GM18505 (cell line): ENCODE measurements around the gene DOCK3.

Experiments used
- ATAC-seq: cut with Tn5 transposase; IDR thresholded peaks from one replicate; pipeline ENCODE4 v1.9.1; 2021; ENCODE audit not compliant: unreplicated experiment
- POLR2A ChIP-seq: IDR thresholded peaks from 4 replicates; pipeline ENCODE4 v1.6.1; 2011; ENCODE audit warnings: borderline replicate concordance; ENCODE audit not compliant: insufficient read depth, insufficient read length; ENCODE audit errors: extremely low read depth

The DOCK3 gene

GRCh38 chr3:50985893-50986292 is 311.2 kb downstream of the DOCK3 start:
- no peak for ATAC-seq
- TF ChIP-seq POLR2A = no peak

DNA sequence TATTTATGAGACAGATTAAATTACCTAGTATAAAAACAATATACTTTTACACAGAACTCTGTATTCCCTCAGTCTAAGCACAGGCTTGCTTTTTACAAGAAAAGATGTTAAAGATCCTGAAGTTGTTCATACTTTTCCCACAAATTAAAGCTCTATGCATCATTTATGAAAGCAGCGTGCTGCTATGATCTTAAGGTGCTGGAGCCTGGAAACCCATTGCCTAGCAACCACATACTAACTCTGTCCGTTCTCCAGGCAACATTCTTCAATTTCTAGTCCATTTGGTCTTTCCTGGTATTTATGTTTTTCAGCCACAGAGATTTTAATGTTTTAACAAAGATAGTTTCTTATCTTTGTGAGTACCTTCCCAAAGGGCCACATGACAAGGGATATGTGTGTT is 312.0 kb downstream of the DOCK3 start:
- no peak for ATAC-seq
- no peak for TF ChIP-seq POLR2A

DNA sequence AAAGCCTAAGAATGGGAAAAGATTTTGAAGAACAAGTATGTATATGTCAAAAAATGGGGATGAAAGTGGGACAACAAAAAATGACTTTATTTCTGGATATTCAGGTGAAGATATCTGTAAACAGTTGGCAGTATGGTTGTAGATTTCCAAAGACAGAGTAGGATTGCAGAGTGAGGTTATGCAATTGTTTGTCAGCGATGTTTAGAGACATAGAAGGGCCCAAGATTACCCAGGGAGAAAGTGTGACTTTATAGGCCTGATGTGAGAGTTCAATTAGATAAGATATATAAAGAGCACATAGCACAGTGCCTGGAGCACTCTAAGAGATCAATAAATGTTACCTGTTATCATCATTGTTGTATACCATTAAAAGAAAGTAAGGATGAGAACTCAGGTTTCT is 319.8 kb downstream of the DOCK3 start:
- no peak for ATAC-seq
- TF ChIP-seq POLR2A = no peak

DNA sequence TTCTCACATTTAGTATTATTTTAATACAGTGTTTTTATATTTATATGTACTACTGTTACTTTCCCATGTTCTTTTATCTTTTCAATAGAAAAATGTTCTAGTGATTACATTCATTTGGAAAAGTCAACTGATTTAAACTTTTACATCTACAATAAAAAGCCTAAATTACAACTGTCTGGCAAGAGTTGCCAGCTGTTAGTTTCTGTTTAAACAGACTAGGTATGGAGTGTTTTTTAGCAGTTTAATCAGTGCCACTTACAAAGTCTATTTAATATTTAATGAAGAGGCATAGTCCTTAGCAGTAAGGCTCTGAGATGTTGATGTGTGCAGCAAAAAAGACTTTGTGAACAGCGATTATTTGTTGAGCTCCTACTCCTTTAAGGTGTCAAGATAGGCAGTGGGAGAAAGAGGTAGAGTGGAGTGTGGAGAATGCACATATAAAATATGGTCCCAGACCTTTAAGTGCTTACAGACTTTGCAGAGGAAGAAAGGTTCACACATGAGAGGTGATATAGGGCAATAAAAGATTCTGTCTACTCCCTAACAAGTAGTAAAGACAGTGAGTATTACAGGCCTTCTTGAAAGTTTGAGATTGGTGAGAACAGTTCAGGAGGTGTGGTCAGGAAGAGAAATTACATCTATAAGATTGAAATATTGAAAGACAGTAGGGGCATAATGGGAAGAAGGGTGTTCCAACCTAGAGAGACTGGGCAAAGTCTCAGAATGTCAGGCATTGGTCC is 320.5 kb downstream of the DOCK3 start:
- TF ChIP-seq POLR2A = no peak
- ATAC-seq = no peak

GRCh38 chr3:51002495-51002894 is 327.8 kb downstream of the DOCK3 start:
- ATAC-seq = no peak
- TF ChIP-seq POLR2A = no peak

DNA sequence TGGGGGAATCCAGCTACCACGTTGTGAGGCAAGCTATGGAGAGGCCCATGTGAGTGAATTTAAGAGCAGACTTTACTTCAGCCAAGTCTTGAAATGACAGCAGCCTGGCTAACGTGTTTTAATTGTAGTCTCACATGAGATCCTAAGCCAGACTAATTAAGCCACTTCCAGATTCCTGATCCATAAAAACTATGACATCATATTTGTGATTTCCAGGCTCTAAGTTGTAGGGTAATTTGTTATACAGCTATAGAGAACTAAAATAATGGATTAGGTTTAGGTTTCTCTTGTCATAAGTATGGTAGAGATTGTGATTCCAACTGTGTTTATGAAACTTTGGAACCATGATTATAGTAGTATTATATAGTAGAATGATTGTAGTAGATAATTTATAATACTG is 329.5 kb downstream of the DOCK3 start:
- no peak for ATAC-seq
- TF ChIP-seq POLR2A = no peak

GRCh38 chr3:51024121-51024520 is 349.4 kb downstream of the DOCK3 start:
- ATAC-seq = no peak
- no peak for TF ChIP-seq POLR2A

- no peak for TF ChIP-seq POLR2A
- no peak for ATAC-seq
Measured at GRCh38 chr3:51024765-51025632, 350.3 kb downstream of the DOCK3 start.

GRCh38 chr3:51031666-51032065 is 356.9 kb downstream of the DOCK3 start:
- TF ChIP-seq POLR2A = no peak
- no peak for ATAC-seq

GRCh38 chr3:51035630-51036029 is 360.9 kb downstream of the DOCK3 start:
- no peak for ATAC-seq
- no peak for TF ChIP-seq POLR2A

DNA sequence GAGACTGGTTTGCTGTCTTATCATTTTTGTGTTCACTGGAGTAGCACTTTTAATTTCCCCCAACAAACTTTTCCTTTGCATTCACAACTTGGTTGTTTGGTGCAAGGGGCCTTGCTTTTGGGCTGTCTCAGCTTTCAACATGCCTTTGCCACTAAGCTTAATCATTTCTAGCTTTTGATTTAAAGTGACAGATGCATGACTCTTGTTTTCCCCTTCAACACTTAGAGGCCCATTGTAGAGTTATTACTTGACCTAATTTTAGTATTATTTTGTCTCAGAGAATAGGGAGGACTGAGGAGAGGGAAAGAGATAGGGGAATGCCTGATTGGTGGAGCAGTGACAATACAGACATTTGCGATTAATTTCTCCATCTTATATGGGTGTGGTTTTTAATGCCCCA is 370.3 kb downstream of the DOCK3 start:
- no peak for ATAC-seq
- TF ChIP-seq POLR2A = no peak

DNA sequence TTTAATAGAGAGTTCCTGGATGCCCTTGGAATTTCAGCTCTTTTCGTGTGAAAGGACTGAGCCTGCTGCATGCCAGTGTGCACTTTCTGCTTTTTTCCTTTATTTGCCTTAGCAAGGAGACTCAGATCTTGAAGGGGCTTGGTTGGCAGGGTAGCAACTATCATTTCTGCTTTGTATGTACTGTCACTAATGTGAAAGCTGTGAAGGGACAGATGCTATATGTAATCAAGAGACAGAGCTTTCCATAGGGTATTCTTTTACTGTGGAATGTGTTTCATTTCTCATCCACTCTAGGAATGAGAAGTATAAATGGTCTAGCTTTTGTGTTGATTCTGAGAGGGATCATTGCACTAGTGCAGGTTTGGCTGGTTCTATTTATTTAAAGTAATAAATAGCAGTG is 377.8 kb downstream of the DOCK3 start:
- TF ChIP-seq POLR2A = no peak
- no peak for ATAC-seq

DNA sequence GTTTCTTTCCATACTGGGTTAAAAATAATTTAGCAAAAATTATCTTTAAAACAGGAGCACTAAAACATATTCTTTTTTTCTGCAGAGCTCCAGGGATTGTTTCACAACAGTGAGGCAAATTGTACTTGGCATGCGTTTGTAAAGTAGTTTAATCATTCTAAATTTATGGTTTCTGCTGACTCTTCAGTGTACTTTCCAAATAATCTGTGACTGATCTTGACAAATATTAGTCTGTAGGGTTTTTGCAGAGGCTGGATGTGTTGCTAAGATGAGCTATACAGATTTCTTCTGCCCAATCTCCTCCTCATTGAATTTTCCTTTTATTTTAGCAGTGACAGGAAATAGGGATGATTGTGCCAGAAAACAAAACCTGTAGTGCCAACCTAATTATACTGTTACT is 382.4 kb downstream of the DOCK3 start:
- no peak for ATAC-seq
- no peak for TF ChIP-seq POLR2A

DNA sequence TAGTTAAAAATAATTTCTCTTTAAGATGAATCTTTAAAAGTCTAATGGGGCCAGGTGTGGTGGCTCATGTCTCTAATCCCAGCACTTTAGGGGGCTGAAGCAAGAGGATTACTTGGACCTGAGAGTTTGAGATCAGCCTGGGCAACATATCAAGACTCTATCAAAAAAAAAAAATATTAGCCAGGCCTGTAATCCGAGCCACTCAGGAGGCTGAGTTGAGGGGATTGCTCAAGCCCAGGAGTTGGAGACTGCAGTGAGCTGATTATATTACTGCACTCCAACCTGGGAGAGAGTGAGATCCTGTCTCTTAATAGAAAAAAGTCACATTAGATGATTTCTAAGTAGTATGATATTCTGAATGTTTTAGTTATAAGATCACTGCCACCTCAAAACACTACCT is 388.3 kb downstream of the DOCK3 start:
- no peak for TF ChIP-seq POLR2A

More for the DNA sequence above, 388.3 kb downstream of the DOCK3 start:
- no peak for ATAC-seq
